ENCODE data around the gene PLEKHA8.

GRCh38 chr7:30038196-30038980, 10.2 kb downstream of the PLEKHA8 start:
- TF ChIP-seq CTCF (IDR thresholded peaks at IDR 0.05 in 8 of 11, conservative IDR thresholded peaks at IDR 0.05 in 3 of 11) (no peak), POLR2AphosphoS5 (IDR thresholded peaks at IDR 0.05) (no peak), POLR2A (IDR thresholded peaks at IDR 0.05) (no peak)
